ENCODE data around the gene TUB.

TUB gene

DNA sequence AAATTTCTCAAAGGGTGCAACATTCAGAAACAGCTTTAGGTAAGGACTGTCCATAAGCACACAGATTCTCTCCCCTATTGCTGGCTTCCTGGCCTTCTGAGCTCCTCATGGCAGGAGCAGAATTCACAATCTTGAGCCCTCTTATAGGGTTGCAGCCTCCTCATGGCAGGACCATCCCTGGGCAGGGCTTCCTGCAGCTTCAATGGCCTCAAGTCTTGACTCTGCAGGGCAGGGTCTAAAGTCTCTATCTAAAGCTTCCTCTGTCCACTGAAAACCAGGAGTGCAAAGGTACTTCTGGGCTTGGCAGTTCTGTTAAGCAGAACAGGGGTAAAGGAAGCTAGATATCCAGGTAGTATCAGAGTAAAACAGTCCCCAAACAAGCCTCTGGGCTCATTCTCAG lies 28.7 kb downstream of the TUB start:
- no peak for FAIRE-seq

DNA sequence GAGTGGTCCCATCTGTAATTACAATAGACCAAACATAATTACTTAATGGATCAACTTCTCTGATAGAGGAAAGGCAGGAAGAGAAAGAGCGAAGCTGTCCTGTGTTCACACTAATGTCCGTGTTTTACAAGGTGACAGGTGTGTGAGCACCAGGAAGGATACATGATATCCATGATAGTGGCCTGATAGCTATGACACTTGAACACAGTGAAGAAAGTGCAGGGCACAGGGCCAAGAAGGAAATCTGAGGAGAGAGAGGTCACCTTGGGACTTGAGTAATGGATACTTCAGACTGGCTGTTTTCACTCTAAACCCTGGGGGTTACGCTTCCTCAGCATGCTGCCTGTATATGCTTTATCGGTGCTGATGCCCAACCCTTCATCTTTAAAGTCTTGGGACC lies 29.4 kb downstream of the TUB start:
- FAIRE-seq, result no peak

DNA sequence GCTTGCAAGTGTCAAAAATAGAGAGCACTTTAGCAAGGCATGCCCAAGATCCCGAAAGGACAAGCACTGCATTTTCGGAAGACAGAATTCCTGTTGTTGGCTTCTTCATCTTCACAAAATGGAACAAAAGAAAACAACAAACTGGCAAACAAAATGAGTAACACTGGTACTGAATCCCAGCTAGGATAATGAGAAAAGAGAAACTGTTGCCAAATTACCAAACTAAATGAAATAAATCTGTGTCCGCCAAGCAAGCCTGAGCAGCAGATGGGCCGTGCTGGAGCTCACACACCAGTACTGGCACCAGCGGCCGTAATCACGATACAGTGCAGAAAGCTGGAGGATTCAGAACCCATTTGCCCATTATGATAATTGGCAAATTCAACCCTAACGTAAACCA lies 30.6 kb downstream of the TUB start:
- no peak for FAIRE-seq

DNA sequence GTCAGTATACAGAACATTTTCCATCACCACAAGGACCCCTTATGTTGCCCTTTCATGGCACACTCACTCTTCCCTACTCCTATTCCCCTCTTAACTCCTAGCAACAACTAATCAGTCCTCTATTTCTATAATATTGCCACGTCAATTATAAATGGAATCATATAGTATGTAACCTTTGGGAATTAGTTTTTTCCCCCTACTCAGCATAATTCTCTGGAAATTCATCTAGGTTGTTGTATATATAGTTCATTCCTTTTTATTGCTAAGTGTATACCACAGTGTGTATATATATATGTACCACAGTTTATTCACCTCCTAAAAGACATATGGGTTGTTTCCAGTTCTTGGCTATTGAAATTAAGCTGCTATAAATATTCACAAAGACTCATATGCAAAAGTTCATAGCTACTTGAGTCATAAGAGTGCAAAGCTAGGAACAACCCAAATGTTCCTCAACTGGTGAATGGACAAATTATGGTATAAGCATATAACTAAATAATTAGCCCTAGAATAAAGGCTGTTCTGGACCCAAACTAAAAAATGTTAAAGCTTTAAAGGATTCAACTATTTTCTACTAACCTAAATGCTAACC lies 41.3 kb downstream of the TUB start:
- no peak for FAIRE-seq

- no peak for FAIRE-seq
These were observed 45.8 kb downstream of the TUB start for GRCh38 chr11:8126649-8127289.

DNA sequence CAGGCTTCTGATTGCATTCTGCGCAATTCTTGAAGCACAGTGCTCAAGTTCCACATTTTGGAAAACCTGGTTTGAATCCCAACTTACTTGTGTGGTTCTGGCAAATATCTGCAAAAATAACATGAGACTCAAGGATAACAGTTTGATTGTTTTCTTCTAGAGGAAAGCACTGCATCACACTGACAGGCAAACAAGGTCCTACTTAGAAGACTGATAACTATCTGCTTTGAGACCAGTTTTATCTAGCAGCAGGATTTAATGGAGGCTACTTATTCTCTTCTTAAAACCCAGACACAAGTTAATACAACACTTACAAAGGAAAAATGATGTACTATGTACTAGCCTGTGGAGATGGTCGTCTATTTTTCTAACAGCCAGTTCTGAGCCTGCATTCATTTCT lies 46.4 kb downstream of the TUB start:
- no peak for FAIRE-seq

DNA sequence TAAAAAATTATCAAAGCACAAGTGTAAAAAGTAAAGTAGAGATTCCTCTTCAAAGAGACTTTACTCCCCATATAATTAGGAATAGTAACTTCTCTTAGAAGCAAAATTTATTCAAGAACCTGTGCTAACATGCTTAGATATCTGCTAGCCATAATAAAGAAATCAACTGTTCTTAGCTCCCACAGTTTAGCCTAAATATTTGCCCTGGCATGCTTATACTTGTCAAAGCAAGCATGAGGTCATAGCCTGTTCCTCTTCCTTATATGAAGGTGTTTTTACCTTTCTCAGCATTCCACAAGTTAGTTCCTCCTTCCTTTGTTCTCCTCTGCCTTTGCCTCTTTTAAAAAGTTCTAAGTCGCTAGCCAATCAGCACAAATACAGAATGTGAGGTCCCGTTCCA lies 57.5 kb downstream of the TUB start:
- no peak for FAIRE-seq

GRCh38 chr11:8149726-8150125 lies 68.7 kb downstream of the TUB start:
- FAIRE-seq, result no peak

All from G401.6 (cell line).